IPS-NIHi7 (cell line): ENCODE measurements around the gene CSAG2.
"Not testable (repeated sequence)": the region's sequence is repeated elsewhere in the genome, so short reads cannot be mapped to it uniquely, and the experiment has no call there.

Source experiments
- DNase-seq: peaks from one replicate; pipeline ENCODE4 v3.0.0; 2012; ENCODE audit warnings: mixed read lengths; ENCODE audit errors: extremely low spot score

Gene CSAG2, protein sequence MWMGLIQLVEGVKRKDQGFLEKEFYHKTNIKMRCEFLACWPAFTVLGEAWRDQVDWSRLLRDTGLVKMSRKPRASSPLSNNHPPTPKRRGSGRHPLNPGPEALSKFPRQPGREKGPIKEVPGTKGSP

DNA sequence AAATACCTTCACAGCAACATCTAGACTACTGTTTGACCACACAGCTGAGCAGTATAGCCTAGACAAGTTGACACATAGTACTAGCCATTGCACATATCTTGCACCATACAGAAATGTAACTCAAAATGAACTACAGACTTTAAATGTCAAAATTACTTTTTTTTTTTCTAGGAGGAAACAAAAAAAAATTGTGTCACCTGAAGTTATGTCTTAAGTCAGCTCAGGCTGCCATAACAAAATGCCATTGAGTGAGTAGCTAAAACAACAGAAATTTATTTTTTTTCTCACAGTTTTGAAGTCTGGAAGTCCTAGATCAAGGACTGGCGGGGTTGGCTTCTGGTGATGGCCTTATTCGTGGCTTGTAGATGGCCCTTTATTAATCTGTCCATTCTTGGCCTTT is at the start of gene CSAG2:
Gene CSAG2 (minus strand): TSS at position 101 of the 400 bp plus-strand sequence. CDS start 161 bp downstream, outside the sequence.
- not testable (repeated sequence) for DNase-seq

DNA sequence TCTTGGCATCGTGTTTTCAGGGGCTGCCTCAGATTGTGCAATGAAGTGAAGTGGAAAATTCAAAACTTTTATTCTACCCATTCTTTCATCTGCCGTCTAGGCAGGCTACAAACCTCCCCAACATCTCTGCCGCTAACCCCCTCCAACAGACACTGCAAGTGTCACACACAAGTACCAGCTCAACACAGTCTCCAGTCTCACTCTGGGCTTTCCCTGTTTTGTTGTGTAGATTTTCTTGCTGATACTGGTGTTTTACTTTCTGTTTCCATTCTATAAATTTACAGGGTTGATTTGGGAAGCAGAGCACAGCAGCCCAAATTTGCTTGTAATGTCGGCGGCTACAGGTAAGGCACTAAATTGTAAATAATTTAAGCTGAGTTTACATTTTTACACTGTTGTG is 45.8 kb upstream of the CSAG2 start:
- not testable (repeated sequence) for DNase-seq

DNA sequence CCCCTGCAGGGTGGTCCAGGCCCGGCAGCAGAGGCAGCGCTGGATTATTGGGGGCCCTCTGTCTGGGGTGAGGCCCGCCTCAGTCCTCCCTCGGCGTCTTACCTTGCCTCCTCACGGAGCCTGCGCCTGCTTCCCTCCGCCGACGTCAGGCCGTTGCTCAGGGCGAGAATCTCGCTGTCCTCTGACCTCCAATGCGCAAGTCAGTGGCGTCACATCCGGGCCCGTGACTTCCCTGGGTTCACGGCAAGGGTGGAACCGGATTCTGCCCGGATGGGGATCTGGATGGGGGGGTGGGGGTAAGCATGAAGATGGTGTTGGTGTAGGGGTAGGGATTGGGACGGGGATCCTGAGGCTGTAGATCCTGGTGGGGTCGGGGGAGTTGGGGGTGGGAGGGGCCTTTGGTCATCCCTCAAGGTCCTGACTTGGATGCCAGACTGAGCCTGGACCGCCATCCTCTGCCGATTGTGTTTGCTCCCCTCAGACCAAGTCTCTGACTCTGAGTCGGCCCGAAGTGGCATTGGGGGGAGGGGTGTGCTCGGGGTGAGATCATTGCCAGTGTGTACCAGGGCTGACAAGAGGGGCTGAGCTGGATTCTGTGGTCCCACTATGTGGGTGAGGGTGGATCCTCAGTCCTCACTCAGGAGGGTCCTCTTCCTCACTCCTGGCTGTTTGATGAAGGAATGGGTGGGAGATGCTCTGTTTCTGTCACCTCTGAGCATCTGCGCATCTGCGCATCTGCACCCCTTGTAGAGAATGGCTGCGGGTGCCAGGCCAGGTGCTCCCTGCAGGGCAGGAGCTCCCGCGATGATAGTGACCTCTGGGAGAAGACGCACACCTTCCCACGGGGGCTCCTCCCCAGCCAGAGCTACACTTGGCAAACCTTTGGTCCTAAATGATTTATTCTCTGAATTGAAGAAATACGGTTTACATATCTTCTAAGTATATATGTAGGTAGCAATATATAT is 44.9 kb upstream of the CSAG2 start, which contains the start of gene MAGEA2:
Gene MAGEA2 (minus strand): TSS at position 157 of the 965 bp plus-strand sequence. CDS start 2,479 bp downstream, outside the sequence.
- not testable (repeated sequence) for DNase-seq

- DNase-seq = no peak
Observed at GRCh38 chrX:152738560-152738959, 29.5 kb upstream of the CSAG2 start.

DNA sequence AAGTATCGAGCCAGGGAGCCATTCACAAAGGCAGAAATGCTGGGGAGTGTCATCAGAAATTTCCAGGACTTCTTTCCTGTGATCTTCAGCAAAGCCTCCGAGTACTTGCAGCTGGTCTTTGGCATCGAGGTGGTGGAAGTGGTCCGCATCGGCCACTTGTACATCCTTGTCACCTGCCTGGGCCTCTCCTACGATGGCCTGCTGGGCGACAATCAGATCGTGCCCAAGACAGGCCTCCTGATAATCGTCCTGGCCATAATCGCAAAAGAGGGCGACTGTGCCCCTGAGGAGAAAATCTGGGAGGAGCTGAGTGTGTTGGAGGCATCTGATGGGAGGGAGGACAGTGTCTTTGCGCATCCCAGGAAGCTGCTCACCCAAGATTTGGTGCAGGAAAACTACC is 27.5 kb upstream of the CSAG2 start:
- DNase-seq = not testable (repeated sequence)

DNA sequence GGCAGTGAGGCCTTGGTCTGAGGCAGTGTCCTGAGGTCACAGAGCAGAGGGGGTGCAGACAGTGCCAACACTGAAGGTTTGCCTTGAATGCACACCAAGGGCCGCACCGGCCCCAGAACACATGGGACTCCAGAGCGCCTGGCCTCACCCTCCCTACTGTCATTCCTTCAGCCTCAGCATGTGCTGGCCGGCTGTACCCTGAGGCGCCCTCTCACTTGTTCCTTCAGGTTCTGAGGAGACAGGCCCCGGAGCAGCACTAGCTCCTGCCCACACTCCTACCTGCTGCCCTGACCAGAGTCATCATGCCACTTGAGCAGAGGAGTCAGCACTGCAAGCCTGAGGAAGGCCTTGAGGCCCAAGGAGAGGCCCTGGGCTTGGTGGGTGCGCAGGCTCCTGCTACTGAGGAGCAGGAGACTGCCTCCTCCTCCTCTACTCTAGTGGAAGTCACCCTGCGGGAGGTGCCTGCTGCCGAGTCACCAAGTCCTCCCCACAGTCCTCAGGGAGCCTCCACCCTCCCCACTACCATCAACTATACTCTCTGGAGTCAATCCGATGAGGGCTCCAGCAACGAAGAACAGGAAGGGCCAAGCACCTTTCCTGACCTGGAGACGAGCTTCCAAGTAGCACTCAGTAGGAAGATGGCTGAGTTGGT is 26.9 kb upstream of the CSAG2 start:
- DNase-seq = no peak

DNA sequence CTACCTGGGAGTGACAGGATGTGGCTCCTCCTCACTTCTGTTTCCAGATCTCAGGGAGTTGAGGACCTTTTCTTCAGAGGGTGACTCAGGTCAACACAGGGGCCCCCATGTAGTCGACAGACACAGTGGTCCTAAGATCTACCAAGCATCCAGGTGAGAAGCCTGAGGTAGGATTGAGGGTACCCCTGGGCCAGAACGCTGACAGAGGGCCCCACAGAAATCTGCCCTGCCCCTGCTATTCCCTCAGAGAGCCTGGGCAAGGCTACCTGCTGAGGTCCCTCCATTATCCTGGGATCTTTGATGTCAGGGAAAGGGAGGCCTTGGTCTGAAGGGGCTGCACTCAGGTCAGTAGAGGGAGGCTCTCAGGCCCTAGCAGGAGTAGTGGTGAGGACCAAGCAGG is 26.0 kb upstream of the CSAG2 start:
- DNase-seq = no peak

GRCh38 chrX:152734143-152734858 is 25.2 kb upstream of the CSAG2 start:
- DNase-seq = not testable (repeated sequence)

DNA sequence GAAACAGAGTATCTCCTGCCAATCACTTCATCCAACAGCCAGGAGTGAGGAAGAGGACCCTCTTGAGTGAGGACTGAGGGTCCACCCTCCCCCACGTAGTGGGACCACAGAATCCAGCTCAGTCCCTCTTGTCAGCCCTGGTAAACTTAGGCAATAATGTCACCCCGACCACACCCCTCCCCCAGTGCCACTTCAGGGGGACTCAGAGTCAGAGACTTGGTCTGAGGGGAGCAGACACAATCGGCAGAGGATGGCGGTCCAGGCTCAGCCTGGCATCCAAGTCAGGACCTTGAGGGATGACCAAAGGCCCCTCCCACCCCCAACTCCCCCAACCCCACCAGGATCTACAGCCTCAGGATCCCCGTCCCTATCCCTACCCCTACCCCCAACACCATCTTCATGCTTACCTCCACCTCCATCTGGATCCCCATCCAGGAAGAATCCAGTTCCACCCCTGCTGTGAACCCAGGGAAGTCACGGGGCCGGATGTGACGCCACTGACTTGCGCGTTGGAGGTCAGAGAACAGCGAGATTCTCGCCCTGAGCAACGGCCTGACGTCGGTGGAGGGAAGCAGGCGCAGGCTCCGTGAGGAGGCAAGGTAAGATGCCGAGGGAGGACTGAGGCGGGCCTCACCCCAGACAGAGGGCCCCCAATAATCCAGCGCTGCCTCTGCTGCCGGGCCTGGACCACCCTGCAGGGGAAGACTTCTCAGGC is 24.3 kb upstream of the CSAG2 start, which contains the start of the genes CSAG1 and MAGEA12:
Gene CSAG1 (minus strand): TSS at position 461 of the 715 bp plus-strand sequence. CDS start 1,261 bp downstream, outside the sequence.
Gene MAGEA12 (plus strand): TSS at position 497 of the 715 bp plus-strand sequence. CDS start 2,405 bp downstream, outside the sequence.
- no peak for DNase-seq

DNA sequence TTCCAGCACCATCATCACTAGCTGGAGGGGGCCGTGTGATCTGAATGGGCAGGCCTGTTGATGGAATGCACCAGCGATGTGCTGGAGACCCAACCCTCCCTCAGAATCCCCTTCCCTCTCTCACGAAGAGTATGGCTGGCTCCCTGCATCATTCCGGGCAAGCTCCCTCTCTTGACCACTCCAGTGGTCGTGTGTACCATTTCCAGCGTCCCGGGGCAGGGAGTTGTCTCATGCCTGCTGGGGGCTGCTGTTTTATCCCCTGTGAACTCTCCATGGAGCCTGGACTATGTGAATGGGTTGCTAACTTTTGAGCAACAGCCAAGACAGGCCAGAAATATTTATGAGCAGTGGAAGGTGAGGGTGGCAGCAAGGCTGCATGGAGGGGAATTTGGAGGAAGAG is 16.3 kb upstream of the CSAG2 start:
- no peak for DNase-seq

- DNase-seq = not testable (repeated sequence)
Observed at GRCh38 chrX:152713815-152714787, 5.0 kb upstream of the CSAG2 start, which contains the start of gene MAGEA2B. Gene MAGEA2B, plus strand, starts transcription at chrX:152714628. Its CDS starts 2,479 bp downstream, at chrX:152717107.

GRCh38 chrX:152713195-152713594 is 4.1 kb upstream of the CSAG2 start:
- not testable (repeated sequence) for DNase-seq

DNA sequence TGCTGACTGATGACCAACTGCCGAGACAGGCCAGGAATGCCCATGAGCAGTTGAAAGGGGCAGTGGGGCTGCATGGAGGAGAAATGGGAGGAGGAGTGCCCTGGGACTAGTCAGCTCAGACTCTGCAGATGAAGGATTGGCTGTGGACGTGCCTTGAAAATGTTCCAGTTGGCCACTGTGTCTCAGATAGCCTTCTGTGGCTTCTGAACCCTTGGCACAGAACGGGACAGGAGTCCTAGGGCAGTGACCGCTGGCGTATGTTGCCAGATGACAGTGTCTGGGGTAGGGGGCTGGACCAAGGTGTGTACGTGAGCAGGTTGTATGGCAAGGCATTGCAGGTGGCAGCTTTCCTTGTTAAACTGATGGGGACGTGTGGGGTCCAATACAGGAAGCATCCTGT is 2.6 kb downstream of the CSAG2 start:
- DNase-seq = not testable (repeated sequence)

DNA sequence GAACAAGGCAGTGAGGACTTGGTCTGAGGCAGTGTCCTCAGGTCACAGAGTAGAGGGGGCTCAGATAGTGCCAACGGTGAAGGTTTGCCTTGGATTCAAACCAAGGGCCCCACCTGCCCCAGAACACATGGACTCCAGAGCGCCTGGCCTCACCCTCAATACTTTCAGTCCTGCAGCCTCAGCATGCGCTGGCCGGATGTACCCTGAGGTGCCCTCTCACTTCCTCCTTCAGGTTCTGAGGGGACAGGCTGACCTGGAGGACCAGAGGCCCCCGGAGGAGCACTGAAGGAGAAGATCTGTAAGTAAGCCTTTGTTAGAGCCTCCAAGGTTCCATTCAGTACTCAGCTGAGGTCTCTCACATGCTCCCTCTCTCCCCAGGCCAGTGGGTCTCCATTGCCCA is 8.7 kb downstream of the CSAG2 start:
- not testable (repeated sequence) for DNase-seq

DNA sequence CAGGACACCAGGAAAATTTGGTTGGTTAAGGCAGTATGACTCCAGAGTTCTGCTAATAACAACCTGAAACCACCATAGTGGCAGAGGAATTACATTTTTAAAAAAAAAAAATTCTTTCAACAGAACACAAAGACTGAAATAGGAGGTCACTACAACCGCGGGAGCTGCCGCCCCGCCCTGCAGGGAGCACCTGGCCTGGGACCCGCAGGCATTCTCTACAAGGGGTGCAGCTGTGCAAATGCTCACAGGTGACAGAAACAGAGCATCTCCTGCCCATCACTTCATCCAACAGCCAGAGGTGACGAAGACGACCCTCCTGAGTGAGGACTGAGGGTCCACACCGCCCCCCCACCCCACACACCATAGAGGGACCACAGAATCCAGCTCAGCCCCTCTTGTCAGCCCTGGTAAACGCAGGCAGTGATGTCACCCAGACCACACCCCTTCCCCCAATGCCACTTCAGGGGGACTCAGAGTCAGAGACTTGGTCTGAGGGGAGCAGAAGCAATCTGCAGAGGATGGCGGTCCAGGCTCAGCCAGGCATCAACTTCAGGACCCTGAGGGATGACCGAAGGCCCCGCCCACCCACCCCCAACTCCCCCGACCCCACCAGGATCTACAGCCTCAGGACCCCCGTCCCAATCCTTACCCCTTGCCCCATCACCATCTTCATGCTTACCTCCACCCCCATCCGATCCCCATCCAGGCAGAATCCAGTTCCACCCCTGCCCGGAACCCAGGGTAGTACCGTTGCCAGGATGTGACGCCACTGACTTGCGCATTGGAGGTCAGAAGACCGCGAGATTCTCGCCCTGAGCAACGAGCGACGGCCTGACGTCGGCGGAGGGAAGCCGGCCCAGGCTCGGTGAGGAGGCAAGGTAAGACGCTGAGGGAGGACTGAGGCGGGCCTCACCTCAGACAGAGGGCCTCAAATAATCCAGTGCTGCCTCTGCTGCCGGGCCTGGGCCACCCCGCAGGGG is 10.8 kb downstream of the CSAG2 start, which contains the start of gene MAGEA3:
Gene MAGEA3 (plus strand): TSS at position 843 of the 980 bp plus-strand sequence. CDS start 2,039 bp downstream, outside the sequence.
- DNase-seq = not testable (repeated sequence)

GRCh38 chrX:152681012-152681411 is 28.1 kb downstream of the CSAG2 start:
- not testable (repeated sequence) for DNase-seq

DNA sequence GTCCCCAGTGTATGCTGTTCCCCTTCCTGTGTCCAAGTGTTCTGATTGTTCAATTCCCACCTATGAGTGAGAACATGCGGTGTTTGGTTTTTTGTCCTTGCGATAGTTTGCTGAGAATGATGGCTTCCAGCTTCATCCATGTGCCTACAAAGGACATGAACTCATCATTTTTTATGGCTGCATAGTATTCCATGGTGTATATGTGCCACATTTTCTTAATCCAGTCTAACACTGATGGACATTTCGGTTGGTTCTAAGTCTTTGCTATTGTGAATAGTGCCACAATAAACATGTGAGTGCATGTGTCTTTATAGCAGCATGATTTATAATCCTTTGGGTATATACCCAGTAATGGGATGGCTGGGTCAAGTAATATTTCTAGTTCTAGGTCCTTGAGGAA is 34.4 kb downstream of the CSAG2 start:
- DNase-seq = not testable (repeated sequence)

GRCh38 chrX:152674135-152674534 is 34.9 kb downstream of the CSAG2 start:
- no peak for DNase-seq
